Measurements from ENCODE around the gene CCDC85B.

CCDC85B gene

GRCh38 chr11:65921033-65921555 lies 30.6 kb downstream of the CCDC85B start:
- no peak for TF ChIP-seq CTCF (IDR thresholded peaks at IDR 0.05; ENCODE audit: low read depth, low read length, missing control alignments)
- DNase-seq (ENCODE audit: low read depth), result no peak
- no peak overlapping the region for H3K4me3 ChIP-seq (ENCODE audit: low read depth, low read length)

- no peak overlapping the region for H3K4me3 ChIP-seq (ENCODE audit: low read depth, low read length)
- no peak for DNase-seq (ENCODE audit: low read depth)
- TF ChIP-seq CTCF (IDR thresholded peaks at IDR 0.05; ENCODE audit: low read depth, low read length, missing control alignments), result no peak
These were observed 31.4 kb downstream of the CCDC85B start for GRCh38 chr11:65921876-65922275.

- no peak for TF ChIP-seq CTCF (IDR thresholded peaks at IDR 0.05; ENCODE audit: low read depth, low read length, missing control alignments)
- DNase-seq (ENCODE audit: low read depth), result no peak
These were observed 32.1 kb downstream of the CCDC85B start for GRCh38 chr11:65922565-65922964.

GRCh38 chr11:65925397-65925796 lies 34.9 kb downstream of the CCDC85B start:
- no peak overlapping the region for H3K4me3 ChIP-seq (ENCODE audit: low read depth, low read length)
- no peak for DNase-seq (ENCODE audit: low read depth)
- TF ChIP-seq CTCF (IDR thresholded peaks at IDR 0.05; ENCODE audit: low read depth, low read length, missing control alignments), result no peak

More at GRCh38 chr11:65922565-65922964, 32.1 kb downstream of the CCDC85B start:
- no peak overlapping the region for H3K4me3 ChIP-seq (ENCODE audit: low read depth, low read length)

GRCh38 chr11:65927904-65928397 lies 37.5 kb downstream of the CCDC85B start:
- no peak for TF ChIP-seq CTCF (IDR thresholded peaks at IDR 0.05; ENCODE audit: low read depth, low read length, missing control alignments)
- peak overlapping the region; percentile 33 for H3K4me3 ChIP-seq (ENCODE audit: low read depth, low read length)
- DNase-seq (ENCODE audit: low read depth), result peak; percentile 79

GRCh38 chr11:65928667-65929066 lies 38.2 kb downstream of the CCDC85B start:
- no peak for TF ChIP-seq CTCF (IDR thresholded peaks at IDR 0.05; ENCODE audit: low read depth, low read length, missing control alignments)
- DNase-seq (ENCODE audit: low read depth), result no peak
- no peak overlapping the region for H3K4me3 ChIP-seq (ENCODE audit: low read depth, low read length)
